GM12875 (cell line): Measurements from ENCODE around the gene ABCG1.

Source experiments
- H3K4me3 ChIP-seq: one replicate; pipeline ENCODE4 v1.5.1; 2011; ENCODE audit warnings: low read depth, low read length, control low read depth
- CTCF ChIP-seq: IDR thresholded peaks from 2 replicates; pipeline ENCODE4 v1.5.1; 2011; ENCODE audit warnings: low read depth, mild to moderate bottlenecking, control low read depth, inconsistent platforms, low read length, moderate library complexity, borderline replicate concordance; ENCODE audit not compliant: insufficient read depth

ABCG1 gene

DNA sequence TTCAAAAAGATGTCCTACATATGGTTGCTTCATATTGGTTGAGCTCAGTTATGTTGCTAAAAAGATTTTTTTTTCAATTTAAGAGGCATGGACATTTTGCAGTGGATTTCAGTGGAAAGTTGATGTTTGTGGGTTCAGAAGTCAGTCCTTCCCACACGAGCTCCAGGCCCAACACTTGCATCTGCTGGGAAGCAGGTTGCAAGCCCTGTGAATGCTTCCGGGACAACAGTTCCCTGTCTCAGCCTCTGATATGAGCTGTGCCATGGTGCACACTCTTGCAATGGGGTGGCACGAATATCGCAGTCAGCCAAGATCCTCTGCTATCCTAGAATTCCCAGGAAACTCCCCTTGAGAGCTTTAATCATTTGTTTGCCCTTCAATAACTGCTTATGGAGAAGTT lies 30.3 kb upstream of the ABCG1 start:
- H3K4me3 ChIP-seq: no peak overlapping the region
- no peak for TF ChIP-seq CTCF

- H3K4me3 ChIP-seq: no peak overlapping the region
These were observed 29.5 kb upstream of the ABCG1 start for GRCh38 chr21:42189431-42189830.

DNA sequence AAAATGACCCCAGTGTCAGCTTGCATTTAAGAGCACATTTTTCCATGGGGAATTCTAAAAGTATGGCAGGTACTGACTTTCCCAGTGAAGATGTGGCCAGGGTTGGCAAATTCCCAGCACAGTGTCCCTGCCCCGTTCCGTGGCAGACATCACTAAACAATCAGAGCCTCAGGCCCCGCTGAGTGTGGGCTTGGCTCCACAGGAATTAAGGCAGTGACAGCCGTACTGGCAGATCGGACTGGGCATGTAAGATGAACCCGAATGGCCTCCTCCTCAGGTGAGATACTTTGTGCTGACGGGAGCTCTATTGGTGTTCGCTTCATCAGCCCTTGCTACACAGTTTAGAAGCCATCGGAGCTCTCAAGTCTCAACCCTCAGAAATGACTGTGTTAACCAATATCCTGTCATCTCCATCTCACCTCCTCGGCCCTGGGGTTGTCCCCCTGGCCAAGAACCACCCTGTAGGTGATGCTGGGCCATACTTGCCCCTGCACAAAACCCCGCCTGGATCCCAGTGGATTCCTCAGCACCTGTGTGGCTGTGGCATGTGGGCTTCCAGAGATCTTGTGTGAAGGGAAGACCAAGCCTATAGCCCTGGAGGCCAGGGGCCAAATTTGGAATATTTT lies 29.0 kb upstream of the ABCG1 start:
- TF ChIP-seq CTCF: no peak
- H3K4me3 ChIP-seq: no peak overlapping the region

More at GRCh38 chr21:42189431-42189830, 29.5 kb upstream of the ABCG1 start:
- no peak for TF ChIP-seq CTCF

- TF ChIP-seq CTCF: no peak
- H3K4me3 ChIP-seq: no peak overlapping the region
These were observed 28.5 kb upstream of the ABCG1 start for GRCh38 chr21:42190486-42190863.

DNA sequence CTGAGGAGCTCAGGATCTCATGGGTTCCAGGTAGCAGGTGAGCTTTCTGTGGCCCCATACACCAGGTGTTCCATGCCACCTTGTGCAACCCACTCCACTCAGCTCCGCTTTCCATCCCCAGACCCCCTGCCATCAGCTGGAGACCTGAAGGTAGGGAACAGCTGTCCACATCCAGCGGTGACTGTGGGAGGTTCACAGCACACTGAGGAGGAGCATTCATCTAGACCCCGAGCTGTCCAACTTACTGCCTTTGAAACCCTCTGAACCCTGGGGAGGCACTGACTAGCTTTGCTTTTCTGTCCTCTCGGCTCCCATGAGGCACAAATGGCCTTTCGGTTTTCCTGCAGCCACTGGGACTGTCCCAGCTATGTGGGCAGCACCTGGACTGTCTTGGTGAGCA lies 27.9 kb upstream of the ABCG1 start:
- no peak for TF ChIP-seq CTCF
- no peak overlapping the region for H3K4me3 ChIP-seq

- no peak overlapping the region for H3K4me3 ChIP-seq
- TF ChIP-seq CTCF: no peak
These were observed 27.0 kb upstream of the ABCG1 start for GRCh38 chr21:42191696-42192595.
